Measurements from ENCODE around the gene UMODL1.

GRCh38 chr21:42089665-42090310, 18.7 kb downstream of the UMODL1 start:
- TF ChIP-seq, protein P1, sequence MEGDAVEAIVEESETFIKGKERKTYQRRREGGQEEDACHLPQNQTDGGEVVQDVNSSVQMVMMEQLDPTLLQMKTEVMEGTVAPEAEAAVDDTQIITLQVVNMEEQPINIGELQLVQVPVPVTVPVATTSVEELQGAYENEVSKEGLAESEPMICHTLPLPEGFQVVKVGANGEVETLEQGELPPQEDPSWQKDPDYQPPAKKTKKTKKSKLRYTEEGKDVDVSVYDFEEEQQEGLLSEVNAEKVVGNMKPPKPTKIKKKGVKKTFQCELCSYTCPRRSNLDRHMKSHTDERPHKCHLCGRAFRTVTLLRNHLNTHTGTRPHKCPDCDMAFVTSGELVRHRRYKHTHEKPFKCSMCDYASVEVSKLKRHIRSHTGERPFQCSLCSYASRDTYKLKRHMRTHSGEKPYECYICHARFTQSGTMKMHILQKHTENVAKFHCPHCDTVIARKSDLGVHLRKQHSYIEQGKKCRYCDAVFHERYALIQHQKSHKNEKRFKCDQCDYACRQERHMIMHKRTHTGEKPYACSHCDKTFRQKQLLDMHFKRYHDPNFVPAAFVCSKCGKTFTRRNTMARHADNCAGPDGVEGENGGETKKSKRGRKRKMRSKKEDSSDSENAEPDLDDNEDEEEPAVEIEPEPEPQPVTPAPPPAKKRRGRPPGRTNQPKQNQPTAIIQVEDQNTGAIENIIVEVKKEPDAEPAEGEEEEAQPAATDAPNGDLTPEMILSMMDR (IDR thresholded peaks at IDR 0.05) = no peak
- no peak for TF ChIP-seq EP300 (IDR thresholded peaks at IDR 0.05)
- TF ChIP-seq POLR2A (IDR thresholded peaks at IDR 0.05) = no peak

All from tibial nerve (tissue), 4 donors.